Activated naive CD4-positive, alpha-beta T cell treated with anti-CD3 and anti-CD28 coated beads, Interleukin-2, amount 50 U/mL, for 16 hours (primary cell): Measurements from ENCODE around the gene ARMC2.
"Not testable (repeated sequence)": the region's sequence is repeated elsewhere in the genome, so short reads cannot be mapped to it uniquely, and the experiment has no call there.

Experiments
- DNase-seq: peaks from one replicate; pipeline ENCODE4 v3.0.0-alpha.2; 2020

ARMC2 gene

GRCh38 chr6:108873971-108874370 is 25.7 kb downstream of the ARMC2 start:
- DNase-seq, result no peak

- peak; percentile 66 for DNase-seq
These were observed 26.4 kb downstream of the ARMC2 start for GRCh38 chr6:108874470-108875160.

DNA sequence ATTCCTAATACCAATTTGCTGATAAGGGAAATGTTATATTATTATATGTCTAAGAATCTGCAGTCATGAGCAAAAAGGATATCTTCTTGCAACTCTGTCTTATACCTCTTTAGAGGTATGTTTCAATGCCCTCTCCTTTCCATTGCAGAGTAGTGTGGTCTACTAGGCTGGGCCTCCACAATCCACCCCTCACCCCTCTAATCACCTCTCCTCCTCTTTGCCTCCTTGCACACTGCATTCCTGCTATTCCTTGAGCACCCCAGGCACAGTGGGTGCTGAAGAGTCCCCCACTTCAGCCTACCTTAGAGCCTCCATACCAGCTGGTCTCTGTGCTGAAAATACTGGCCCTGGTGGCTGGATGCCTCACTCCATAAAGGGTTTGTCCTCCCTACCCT is 26.9 kb downstream of the ARMC2 start:
- no peak for DNase-seq

- DNase-seq, result no peak
These were observed 29.0 kb downstream of the ARMC2 start for GRCh38 chr6:108877046-108877751.

DNA sequence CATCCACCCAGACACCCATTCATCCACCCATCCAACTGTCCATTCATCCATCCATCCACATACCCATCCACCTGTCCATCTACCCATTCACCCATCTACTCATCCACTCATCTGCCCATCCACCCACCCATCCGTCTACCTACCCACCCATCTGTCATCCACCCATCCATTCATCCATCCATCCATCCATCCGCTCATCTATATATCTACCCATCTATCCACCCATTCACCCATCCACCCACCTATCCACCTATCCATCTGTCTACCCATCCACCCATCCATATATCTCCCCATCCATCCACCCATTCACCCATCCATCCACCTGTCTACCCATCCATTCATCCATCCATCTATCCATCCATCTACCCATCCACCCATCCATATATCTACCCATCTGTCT is 30.7 kb downstream of the ARMC2 start:
- DNase-seq, result no peak

- DNase-seq, result no peak
These were observed 35.0 kb downstream of the ARMC2 start for GRCh38 chr6:108883172-108883571.

GRCh38 chr6:108884211-108885059 is 36.2 kb downstream of the ARMC2 start:
- DNase-seq, result no peak

DNA sequence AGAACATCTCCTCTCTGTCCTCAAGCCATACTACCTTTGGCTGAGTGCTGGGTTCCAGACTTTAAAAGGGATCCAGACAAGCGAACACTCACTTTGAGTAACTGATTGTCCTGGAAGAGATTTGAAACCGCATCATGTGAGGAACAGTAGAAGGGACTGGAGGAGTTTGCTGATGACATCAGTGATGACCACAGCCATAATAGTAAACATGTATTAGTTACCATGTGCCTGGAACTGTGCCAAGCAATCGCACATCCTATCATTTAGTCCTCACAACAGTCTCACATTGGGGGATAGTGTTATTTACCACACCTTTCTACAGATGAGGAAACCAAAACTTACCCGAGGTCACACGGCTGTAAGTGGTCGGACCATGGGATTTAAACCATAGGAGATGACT is 39.8 kb downstream of the ARMC2 start:
- DNase-seq, result no peak

DNA sequence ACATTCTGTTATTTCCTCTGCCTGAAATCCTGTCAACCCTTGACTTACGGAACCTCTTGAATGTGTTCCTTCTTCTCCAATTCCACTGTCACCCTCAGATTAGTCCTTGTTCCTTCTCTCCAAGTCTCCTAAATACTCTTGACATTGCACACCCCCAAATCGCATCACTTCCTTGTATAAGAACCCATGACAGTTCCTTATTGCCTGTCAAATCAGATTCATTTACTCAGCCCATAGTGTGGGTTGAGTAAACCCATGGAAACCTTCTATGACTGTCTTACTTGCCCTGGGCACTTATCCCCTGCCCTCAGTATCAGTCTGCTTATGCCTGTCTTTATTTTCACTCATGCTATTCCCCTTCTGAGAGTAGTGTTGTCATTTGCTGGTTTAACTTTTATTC is 40.5 kb downstream of the ARMC2 start:
- no peak for DNase-seq

DNA sequence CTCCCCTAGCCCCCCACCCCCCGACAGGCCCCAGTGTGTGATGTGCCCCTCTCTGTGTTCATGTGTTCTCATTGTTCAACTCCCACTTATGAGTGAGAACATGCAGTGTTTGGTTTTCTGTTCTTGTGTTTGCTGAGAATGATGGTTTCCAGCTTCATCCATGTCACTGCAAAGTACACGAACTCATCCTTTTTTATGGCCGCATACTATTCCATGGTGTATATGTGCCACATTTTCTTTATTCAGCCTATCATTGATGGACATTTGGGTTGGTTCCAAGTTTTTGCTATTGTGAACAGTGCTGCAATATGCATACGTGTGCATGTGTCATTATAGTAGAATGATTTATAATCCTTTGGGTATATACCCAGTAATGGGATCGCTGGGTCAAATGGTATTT is 42.7 kb downstream of the ARMC2 start:
- not testable (repeated sequence) for DNase-seq

- DNase-seq, result no peak
These were observed 47.3 kb downstream of the ARMC2 start for GRCh38 chr6:108895571-108895970.

DNA sequence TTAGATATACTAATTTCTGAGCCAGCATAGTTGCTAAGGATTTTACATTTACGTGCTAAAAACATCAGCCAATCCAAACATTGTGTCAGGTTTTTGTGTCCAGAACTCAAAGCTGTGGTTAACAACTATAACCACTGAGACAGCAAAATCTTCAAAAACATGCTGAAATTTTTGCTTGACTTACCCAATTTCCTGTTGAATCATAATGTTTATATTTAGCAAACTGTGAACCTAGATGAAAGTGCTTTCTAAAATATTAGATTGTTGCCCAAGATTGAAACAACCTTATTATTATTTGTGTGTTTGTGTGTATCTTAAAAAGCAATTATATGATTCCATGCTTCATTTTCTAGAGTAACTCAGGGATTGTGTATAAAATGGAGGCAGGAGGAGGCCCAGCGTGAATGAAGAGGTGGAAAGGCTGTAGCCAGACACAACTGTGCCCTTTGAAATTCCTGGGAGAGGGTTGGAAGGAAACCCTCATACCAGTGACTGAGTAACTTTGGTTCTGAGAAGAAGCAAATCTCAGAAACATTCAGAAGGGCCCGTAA is 48.0 kb downstream of the ARMC2 start:
- DNase-seq, result no peak

- DNase-seq, result no peak
These were observed 49.1 kb downstream of the ARMC2 start for GRCh38 chr6:108897371-108897770.

DNA sequence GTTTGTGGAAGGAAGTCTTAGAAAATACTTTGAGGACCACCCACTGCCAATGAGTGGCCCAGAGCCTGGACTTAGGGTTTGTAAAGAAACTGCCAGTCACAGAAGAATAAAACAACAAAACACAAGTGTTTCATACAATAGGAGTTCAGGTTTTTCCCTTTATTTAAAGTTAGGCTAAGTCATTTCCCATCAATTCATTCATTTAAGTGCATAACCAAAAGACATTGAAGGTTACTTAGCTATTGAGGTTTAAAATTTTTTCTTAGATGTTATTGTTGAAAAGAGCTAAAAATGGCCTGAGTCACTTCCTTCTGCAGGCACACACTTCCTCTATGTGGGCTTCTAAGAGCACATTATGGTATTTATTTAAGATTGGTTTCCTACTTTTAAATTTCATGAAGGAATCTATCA is 54.2 kb downstream of the ARMC2 start:
- no peak for DNase-seq

DNA sequence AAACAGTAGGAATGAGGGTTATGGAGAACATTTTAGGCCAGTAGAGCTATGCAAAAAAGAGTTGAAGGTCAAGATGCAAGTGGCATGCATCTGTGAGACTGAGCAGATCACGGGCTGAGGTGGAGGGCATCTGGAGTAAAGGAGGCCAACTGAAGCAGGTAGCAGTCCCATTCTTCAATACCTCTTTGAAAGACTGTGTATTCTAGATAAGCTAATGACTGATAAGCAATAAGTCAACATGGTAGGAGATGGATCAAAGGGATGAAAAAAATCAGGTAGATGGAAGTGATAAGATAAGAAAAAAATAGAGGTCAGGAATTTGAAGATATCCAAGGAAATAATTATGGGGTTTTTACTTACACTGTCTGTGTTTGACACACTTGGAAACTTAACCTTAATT is 55.6 kb downstream of the ARMC2 start:
- DNase-seq, result no peak

- no peak for DNase-seq
These were observed 56.5 kb downstream of the ARMC2 start for GRCh38 chr6:108904741-108905140.

GRCh38 chr6:108914235-108915022 is 66.2 kb downstream of the ARMC2 start:
- peak; percentile 18 for DNase-seq

GRCh38 chr6:108915258-108915657 is 67.0 kb downstream of the ARMC2 start:
- DNase-seq, result no peak

DNA sequence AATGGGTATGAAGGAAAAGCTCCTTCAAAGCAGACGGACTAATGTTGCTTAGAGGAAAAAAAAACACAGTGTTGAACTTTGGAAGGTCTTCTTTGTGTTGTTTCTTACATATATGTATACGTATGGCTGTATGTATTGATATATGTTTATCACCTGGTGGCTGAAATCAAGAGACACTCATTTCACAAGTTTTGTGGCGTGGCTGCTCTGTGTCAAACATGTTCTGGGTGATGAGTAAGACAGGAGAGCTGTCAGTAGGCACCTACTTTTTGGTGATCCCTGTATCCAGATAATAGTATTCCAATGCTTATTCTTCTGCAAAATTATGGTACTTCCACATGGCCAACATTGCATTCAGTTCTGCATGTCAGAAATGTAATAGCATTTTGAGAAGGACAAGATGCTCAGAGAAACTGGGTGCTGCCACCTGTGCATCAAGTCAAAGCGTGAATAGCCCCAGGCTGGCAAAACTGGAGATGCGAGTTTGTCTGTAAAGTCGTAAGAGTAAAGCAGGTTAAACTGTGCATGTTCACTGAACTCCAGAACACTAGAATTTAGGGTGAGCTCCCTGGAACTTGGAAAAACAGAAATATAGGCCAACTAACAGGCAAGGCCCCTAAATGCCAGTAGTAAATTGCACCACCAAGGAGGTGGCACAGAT is 67.9 kb downstream of the ARMC2 start:
- no peak for DNase-seq

- no peak for DNase-seq
These were observed 72.5 kb downstream of the ARMC2 start for GRCh38 chr6:108920751-108921150.

GRCh38 chr6:108921547-108922361 is 73.5 kb downstream of the ARMC2 start:
- DNase-seq, result no peak
